Neural cell (in vitro differentiated cells): ENCODE measurements around the gene ZNF79. TPM values are rescaled to one million over a fixed set of nuclear protein-coding genes. Genes with fewer than 3 reads are reported as not detected.

ENCODE experiments used
- H2AFZ ChIP-seq: fragments of 200-600, 300-800 bp; sonication (generic), shearing (Covaris generic); 2 replicates; pipeline ENCODE4 v1.6.0; 2014; ENCODE audit warnings: low read depth, mild to moderate bottlenecking, antibody characterized with exemption, low read length, moderate library complexity
- H3F3A ChIP-seq: fragments of 200-600 bp; shearing (Covaris generic); 2 replicates; pipeline ENCODE4 v1.6.1; 2016; ENCODE audit warnings: mild to moderate bottlenecking, moderate library complexity, mixed read lengths, antibody characterized with exemption, low read length; ENCODE audit not compliant: insufficient read depth, poor library complexity, severe bottlenecking
- H3K27ac ChIP-seq: fragments of 200-600, 300-800 bp; sonication (generic), shearing (Covaris generic); 2 replicates; pipeline ENCODE4 v1.5.1; 2014; ENCODE audit warnings: mild to moderate bottlenecking, low read length, moderate library complexity
- H3K27me3 ChIP-seq: fragments of 300-800, 200-600 bp; sonication (generic), shearing (Covaris generic); 2 replicates; pipeline ENCODE4 v1.6.0; 2014; ENCODE audit warnings: mild to moderate bottlenecking, low read depth, low read length, moderate library complexity; ENCODE audit not compliant: insufficient read depth
- H3K36me3 ChIP-seq: fragments of 300-800, 200-600 bp; sonication (generic), shearing (Covaris generic); 2 replicates; pipeline ENCODE4 v1.5.1; 2014; ENCODE audit warnings: mild to moderate bottlenecking, antibody characterized with exemption, low read length, moderate library complexity; ENCODE audit not compliant: insufficient read depth
- H3K4me2 ChIP-seq: fragments of 300-800, 200-600 bp; sonication (generic), shearing (Covaris generic); 2 replicates; pipeline ENCODE4 v1.6.0; 2014; ENCODE audit warnings: mild to moderate bottlenecking, low read length
- H3K4me3 ChIP-seq: fragments of 300-800, 200-600 bp; sonication (generic), shearing (Covaris generic); 2 replicates; pipeline ENCODE4 v1.5.1; 2014; ENCODE audit warnings: mild to moderate bottlenecking, low read length, moderate library complexity
- H3K79me2 ChIP-seq: fragments of 200-600 bp; shearing (Covaris generic); replicated peaks from 2 replicates; pipeline ENCODE4 v1.6.0; 2014; ENCODE audit warnings: mild to moderate bottlenecking, low read length, moderate library complexity; ENCODE audit not compliant: insufficient read depth
- H3K9ac ChIP-seq: fragments of 300-800, 200-600 bp; sonication (generic), shearing (Covaris generic); 2 replicates; pipeline ENCODE4 v1.6.1; 2016; ENCODE audit warnings: mild to moderate bottlenecking, low read length, mixed read lengths
- H3K9me2 ChIP-seq: fragments of 200-600 bp; shearing (Covaris generic); 2 replicates; pipeline ENCODE4 v1.6.1; 2016; ENCODE audit warnings: mild to moderate bottlenecking, low read length, mixed read lengths; ENCODE audit not compliant: insufficient read depth
- H3K9me3 ChIP-seq: fragments of 200-600, 300-800 bp; sonication (generic), shearing (Covaris generic); 2 replicates; pipeline ENCODE4 v1.6.1; 2016; ENCODE audit warnings: mild to moderate bottlenecking, mixed run types, low read length, moderate library complexity, mixed read lengths
- H4K20me1 ChIP-seq: fragments of 200-600 bp; shearing (Covaris generic); 2 replicates; pipeline ENCODE4 v1.6.1; 2016; ENCODE audit warnings: mild to moderate bottlenecking, mixed run types; ENCODE audit not compliant: insufficient read depth
- EP300 ChIP-seq: fragments of 450-650 bp; conservative IDR thresholded peaks from 2 replicates; pipeline ENCODE4 v1.6.1; 2014; ENCODE audit warnings: antibody characterized with exemption, mild to moderate bottlenecking, moderate library complexity; ENCODE audit not compliant: poor library complexity, severe bottlenecking
- MXI1 ChIP-seq: fragments of 450-650 bp; conservative IDR thresholded peaks from 2 replicates; pipeline ENCODE4 v1.6.1; 2014; ENCODE audit warnings: antibody characterized with exemption, mild to moderate bottlenecking; ENCODE audit not compliant: poor library complexity, severe bottlenecking
- POLR2AphosphoS5 ChIP-seq: IDR thresholded peaks from 2 replicates; pipeline ENCODE4 v1.6.1; 2012
- RAD21 ChIP-seq: fragments of 450-650 bp; conservative IDR thresholded peaks from 2 replicates; pipeline ENCODE4 v1.6.1; 2014; ENCODE audit warnings: antibody characterized with exemption, mild to moderate bottlenecking, moderate library complexity
- TAF1 ChIP-seq: IDR thresholded peaks from 2 replicates; pipeline ENCODE4 v1.6.1; 2012; ENCODE audit warnings: low read depth
- polyA plus RNA-seq: library from polyadenylated mRNA; depleted of rRNA; stranded (reverse); fragments of >200 nt; gene quantifications from 2 replicates; pipeline ENCODE4 v1.2.3, GENCODE V29; 2014
- TF ChIP-seq, protein P1 (sequence below): fragments of 450-650 bp; IDR thresholded peaks from 2 replicates; pipeline ENCODE4 v1.5.1; 2014; ENCODE audit warnings: antibody characterized with exemption, mild to moderate bottlenecking, moderate library complexity; ENCODE audit not compliant: poor library complexity, severe bottlenecking

The ZNF79 gene
- polyA plus RNA-seq, 1 donor from 2014 or later = 2.9 TPM

DNA sequence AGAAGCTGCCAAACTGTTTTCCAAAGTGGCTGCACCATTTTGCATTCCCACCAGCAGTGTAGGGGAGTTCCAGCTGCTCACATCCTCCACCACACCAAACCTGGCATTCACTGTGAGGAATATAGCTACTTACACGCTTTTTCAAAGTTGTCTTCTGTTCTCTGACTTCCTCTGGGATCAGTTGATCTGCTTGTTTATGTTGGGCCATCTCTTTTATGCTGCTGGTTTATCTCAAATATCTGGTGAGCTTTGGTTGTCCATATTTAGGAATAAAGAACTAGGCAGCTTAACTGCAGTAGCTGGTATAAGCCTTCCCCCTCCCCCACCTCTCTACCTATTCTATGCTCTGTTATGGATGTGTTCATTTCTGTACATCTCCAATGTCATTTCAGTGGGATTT, 8.5 kb upstream of the ZNF79 start:
- no peaks in the 10 kb centered on the region for H3K27me3 ChIP-seq
- no peaks in the 10 kb centered on the region for H3K79me2 ChIP-seq
- H4K20me1 ChIP-seq = no peaks in the 10 kb centered on the region
- TF ChIP-seq MXI1 (no peak), RAD21 (no peak), TAF1 (no peak)
- H3F3A ChIP-seq = no peaks in the 10 kb centered on the region
- no peaks in the 10 kb centered on the region for H3K9me3 ChIP-seq
- no peak overlapping the region for H3K4me3 ChIP-seq
- no peak overlapping the region for H3K27ac ChIP-seq
- H3K4me2 ChIP-seq = no peak overlapping the region
- no peaks in the 10 kb centered on the region for H3K9me2 ChIP-seq
- no peak overlapping the region for H3K9ac ChIP-seq
- H2AFZ ChIP-seq = no peak overlapping the region
- no peaks in the 10 kb centered on the region for H3K36me3 ChIP-seq

DNA sequence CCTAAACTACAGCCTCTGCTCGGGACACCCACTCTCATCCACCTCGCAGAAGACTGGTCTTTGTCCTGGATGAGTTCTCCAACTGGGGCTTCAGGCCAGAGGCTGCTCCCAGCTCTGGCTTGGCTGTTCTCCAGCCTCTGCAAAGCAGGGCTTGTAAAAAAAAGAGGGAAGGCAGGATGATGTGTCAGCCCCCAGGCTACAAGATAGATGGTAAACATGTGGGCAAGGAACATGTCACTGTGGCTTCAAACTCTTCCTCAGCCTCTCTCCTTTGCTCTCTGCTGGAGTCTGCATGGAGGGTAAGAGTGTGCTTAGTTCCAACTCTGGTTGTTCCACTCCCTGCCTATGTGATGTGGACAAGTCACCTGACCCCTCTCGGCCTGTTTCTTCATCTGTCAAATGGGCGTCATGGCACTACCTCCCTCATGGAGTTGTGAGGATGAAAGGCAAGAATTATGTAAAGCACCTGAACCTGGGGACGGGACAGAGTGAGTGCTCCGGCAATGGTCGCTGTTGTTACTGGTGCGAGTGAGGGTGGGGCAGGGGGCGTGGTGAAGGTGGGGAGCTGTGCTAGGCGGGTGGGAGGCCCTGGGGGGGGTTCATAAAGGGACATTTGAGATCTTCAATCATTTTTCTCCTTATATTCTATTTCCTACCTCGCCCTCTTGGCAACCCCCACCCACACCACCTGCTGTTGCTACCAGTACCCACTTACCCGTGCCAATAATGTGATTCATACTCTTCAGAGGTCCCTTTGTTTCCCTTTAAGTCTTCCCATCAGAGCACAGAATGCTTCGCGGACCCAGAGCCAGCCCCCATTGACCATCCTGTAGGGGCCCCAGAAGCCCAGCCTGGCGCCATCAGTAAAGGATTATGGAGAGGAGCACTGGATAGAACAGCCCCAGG, 6.8 kb upstream of the ZNF79 start:
- Histone ChIP-seq H3K4me3 (no peak overlapping the region), H3K27ac (no peak overlapping the region), H3F3A (no peaks in the 10 kb centered on the region), H3K9me2 (no peaks in the 10 kb centered on the region), H3K9ac (no peak overlapping the region), H3K27me3 (no peaks in the 10 kb centered on the region), H4K20me1 (no peaks in the 10 kb centered on the region), H3K4me2 (no peak overlapping the region), H2AFZ (no peak overlapping the region), H3K9me3 (no peaks in the 10 kb centered on the region), H3K36me3 (no peaks in the 10 kb centered on the region), H3K79me2 (no peaks in the 10 kb centered on the region)
- TF ChIP-seq RAD21 = no peak
- TF ChIP-seq, protein P1, sequence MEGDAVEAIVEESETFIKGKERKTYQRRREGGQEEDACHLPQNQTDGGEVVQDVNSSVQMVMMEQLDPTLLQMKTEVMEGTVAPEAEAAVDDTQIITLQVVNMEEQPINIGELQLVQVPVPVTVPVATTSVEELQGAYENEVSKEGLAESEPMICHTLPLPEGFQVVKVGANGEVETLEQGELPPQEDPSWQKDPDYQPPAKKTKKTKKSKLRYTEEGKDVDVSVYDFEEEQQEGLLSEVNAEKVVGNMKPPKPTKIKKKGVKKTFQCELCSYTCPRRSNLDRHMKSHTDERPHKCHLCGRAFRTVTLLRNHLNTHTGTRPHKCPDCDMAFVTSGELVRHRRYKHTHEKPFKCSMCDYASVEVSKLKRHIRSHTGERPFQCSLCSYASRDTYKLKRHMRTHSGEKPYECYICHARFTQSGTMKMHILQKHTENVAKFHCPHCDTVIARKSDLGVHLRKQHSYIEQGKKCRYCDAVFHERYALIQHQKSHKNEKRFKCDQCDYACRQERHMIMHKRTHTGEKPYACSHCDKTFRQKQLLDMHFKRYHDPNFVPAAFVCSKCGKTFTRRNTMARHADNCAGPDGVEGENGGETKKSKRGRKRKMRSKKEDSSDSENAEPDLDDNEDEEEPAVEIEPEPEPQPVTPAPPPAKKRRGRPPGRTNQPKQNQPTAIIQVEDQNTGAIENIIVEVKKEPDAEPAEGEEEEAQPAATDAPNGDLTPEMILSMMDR = no peak
- TF ChIP-seq POLR2AphosphoS5 = no peak
- no peak for TF ChIP-seq EP300

DNA sequence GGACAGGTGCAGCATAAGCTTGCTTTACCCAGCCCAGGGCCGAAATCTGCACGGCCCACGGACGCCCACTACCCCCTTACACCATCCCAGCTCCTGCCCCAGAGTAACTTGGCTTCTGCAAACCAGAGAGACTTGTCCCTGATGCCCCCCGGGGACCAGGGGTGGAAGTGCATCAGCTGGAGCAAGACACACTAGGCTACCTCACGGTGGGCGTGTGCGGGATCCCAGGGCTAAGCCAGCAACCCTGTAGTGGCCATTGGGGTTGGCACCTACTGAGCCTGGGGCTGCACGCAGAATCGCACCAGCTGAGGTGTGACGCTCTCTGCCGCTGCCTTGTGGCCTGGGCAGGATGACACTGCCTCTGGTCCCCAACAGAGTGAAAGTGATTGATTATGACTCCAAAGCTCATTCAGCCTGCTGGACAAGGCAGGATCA, 6.1 kb upstream of the ZNF79 start:
- no peaks in the 10 kb centered on the region for H3K27me3 ChIP-seq
- TF ChIP-seq RAD21 (no peak), POLR2AphosphoS5 (no peak), MXI1 (no peak)
- TF ChIP-seq, protein P1 = peak; percentile 18
- no peaks in the 10 kb centered on the region for H4K20me1 ChIP-seq
- H3F3A ChIP-seq = no peaks in the 10 kb centered on the region
- H3K4me3 ChIP-seq = no peak overlapping the region
- no peaks in the 10 kb centered on the region for H3K36me3 ChIP-seq
- H3K9ac ChIP-seq = no peak overlapping the region
- H3K9me2 ChIP-seq = no peaks in the 10 kb centered on the region
- H3K27ac ChIP-seq = no peak overlapping the region
- no peaks in the 10 kb centered on the region for H3K79me2 ChIP-seq
- no peaks in the 10 kb centered on the region for H3K9me3 ChIP-seq
- no peak overlapping the region for H3K4me2 ChIP-seq
- H2AFZ ChIP-seq = no peak overlapping the region
